HepG2 (cell line): Measurements from ENCODE around the gene PIBF1. TPM values are rescaled to one million over a fixed set of nuclear protein-coding genes. Genes with fewer than 3 reads are reported as not detected.
A peak's percentile ranks its signal among the peaks of the same experiment; 100 is the strongest.

Experiments used
- ATAC-seq: fragments of 200-7000 bp; cut with Tn5 transposase; 3 replicates; pipeline ENCODE4 v1.9.1; 2020; ENCODE audit warnings: mild to moderate bottlenecking, moderate library complexity
- BruUV-seq: library from RNA; stranded (reverse); fragments of 400-500 nt; replicated peaks from 2 replicates; lab custom pipeline; 2021; lab: Mats Ljungman, UMichigan
- CTCF ChIA-PET: fragments of 300-600 bp; formaldehyde crosslinking; extraction: SDS; loops from one replicate; lab custom pipeline; 2021; ENCODE audit warnings: low total read pairs, inconsistent platforms, low intra/inter-chr PET ratio; lab: Yijun Ruan, JAX
- POLR2A ChIA-PET: fragments of 350-600 bp; sonication (Branson Sonifier 250); formaldehyde crosslinking; loops from one replicate; lab custom pipeline; 2020; ENCODE audit warnings: antibody characterized with exemption, inconsistent platforms; lab: Yijun Ruan, JAX
- DNase-seq: peaks from one replicate; pipeline ENCODE4 v3.0.0-alpha.2; 2015; ENCODE audit warnings: low spot score
- FAIRE-seq: peaks from 3 replicates; lab custom pipeline; 2011; peaks lifted over from hg19 to GRCh38; lab: Jason Lieb, UNC
- H2AFZ ChIP-seq: one replicate; pipeline ENCODE4 v1.6.1; 2011; ENCODE audit warnings: low read length, inconsistent platforms
- H3K27ac ChIP-seq: fragments of 300-600 bp; 3 replicates; pipeline ENCODE4 v1.8.0; 2011; ENCODE audit warnings: mixed run types, mild to moderate bottlenecking, mixed read lengths, low read length, inconsistent platforms; ENCODE audit not compliant: insufficient read depth; ENCODE audit errors: extremely low read length
- H3K27me3 ChIP-seq, 2 experiments: fragments of 200-600 bp in 1 of 2; 2 replicates in 1 of 2; 3 replicates in 1 of 2; pipeline versions ENCODE4 v1.6.0 to v1.8.0; 2011; ENCODE audit warnings: low read length in 2 of 2, mild to moderate bottlenecking in 2 of 2, moderate library complexity in 2 of 2, inconsistent platforms in 1 of 2; ENCODE audit not compliant: insufficient read depth in 2 of 2, control insufficient read depth in 1 of 2
- H3K36me3 ChIP-seq, 2 experiments: fragments of 200-600 bp in 1 of 2; replicated peaks in 1 of 2; 2 replicates in 1 of 2; 3 replicates in 1 of 2; pipeline versions ENCODE4 v1.5.1 to v1.8.0; 2011; ENCODE audit warnings: low read length in 2 of 2, inconsistent platforms in 1 of 2; ENCODE audit not compliant: insufficient read depth in 2 of 2, control insufficient read depth in 1 of 2
- H3K4me1 ChIP-seq: 2 replicates; pipeline ENCODE4 v1.5.1; 2012; ENCODE audit warnings: low read length, inconsistent platforms; ENCODE audit not compliant: insufficient read depth
- H3K4me2 ChIP-seq: 2 replicates; pipeline ENCODE4 v1.6.0; 2011; ENCODE audit warnings: low read depth, low read length, inconsistent platforms
- H3K4me3 ChIP-seq, 3 experiments: fragments of 200-600 bp in 1 of 3; sonication (generic), shearing (Covaris generic) in 1 of 3; replicated peaks in 1 of 3; 2 replicates each; pipeline ENCODE4 v1.5.1; 2011 to 2016; ENCODE audit warnings: low read length in 3 of 3, inconsistent platforms in 2 of 3, low read depth in 2 of 3, mild to moderate bottlenecking in 2 of 3, control low read depth in 1 of 3, mixed read lengths in 1 of 3; ENCODE audit not compliant: insufficient read depth in 1 of 3
- H3K79me2 ChIP-seq: one replicate; pipeline ENCODE4 v1.6.1; 2011; ENCODE audit warnings: low read length, inconsistent platforms; ENCODE audit not compliant: insufficient read depth
- H3K9ac ChIP-seq: 2 replicates; pipeline ENCODE4 v1.6.0; 2011; ENCODE audit warnings: mild to moderate bottlenecking, low read depth, low read length, inconsistent platforms; ENCODE audit not compliant: insufficient read depth
- H3K9me3 ChIP-seq: 2 replicates; pipeline ENCODE4 v1.5.1; 2012; ENCODE audit warnings: mild to moderate bottlenecking, low read length
- H4K20me1 ChIP-seq: 2 replicates; pipeline ENCODE4 v1.6.0; 2011; ENCODE audit warnings: inconsistent platforms, mild to moderate bottlenecking, low read length, moderate library complexity; ENCODE audit not compliant: insufficient read depth
- ARID5B ChIP-seq: IDR thresholded peaks from 2 replicates; pipeline ENCODE4 v1.4.0; 2020; ENCODE audit warnings: mild to moderate bottlenecking, missing genetic modification reagents
- BCL6 ChIP-seq: IDR thresholded peaks from 2 replicates; pipeline ENCODE4 v1.6.1; 2016; ENCODE audit warnings: missing genetic modification reagents, missing compliant biosample characterization
- EP300 ChIP-seq, 3 experiments: sonication (generic) in 1 of 3; formaldehyde crosslinking in 1 of 3; IDR thresholded peaks; 2 replicates each; pipeline versions ENCODE4 v1.5.1 to v1.6.1; 2011 to 2020; ENCODE audit warnings: low read depth in 2 of 3, low read length in 2 of 3, borderline replicate concordance in 1 of 3, improper control_type of control experiment in 1 of 3, mild to moderate bottlenecking in 1 of 3, missing genetic modification reagents in 1 of 3, moderate library complexity in 1 of 3
- FOSL2 ChIP-seq: sonication (generic); formaldehyde crosslinking; IDR thresholded peaks from 2 replicates; pipeline ENCODE4 v1.4.0; 2020; ENCODE audit warnings: missing genetic modification reagents
- FOXP1 ChIP-seq, 2 experiments: fragments of 450-650 bp in 1 of 2; IDR thresholded peaks; 2 replicates each; pipeline ENCODE4 v1.6.1; 2017 to 2018; ENCODE audit warnings: antibody characterized with exemption in 1 of 2
- HMG20A ChIP-seq: IDR thresholded peaks from 2 replicates; pipeline ENCODE4 v1.6.1; 2016; ENCODE audit warnings: borderline replicate concordance
- NFIC ChIP-seq: IDR thresholded peaks from 2 replicates; pipeline ENCODE4 v1.6.1; 2012; ENCODE audit warnings: mild to moderate bottlenecking, low read length, inconsistent platforms
- RARA ChIP-seq: IDR thresholded peaks from 2 replicates; pipeline ENCODE4 v1.6.1; 2016; ENCODE audit warnings: missing genetic modification reagents, missing compliant biosample characterization
- SALL1 ChIP-seq: sonication (generic); formaldehyde crosslinking; IDR thresholded peaks from 2 replicates; pipeline ENCODE4 v1.8.0; 2022; ENCODE audit warnings: mild to moderate bottlenecking, missing genetic modification reagents
- SOX5 ChIP-seq: IDR thresholded peaks from 2 replicates; pipeline ENCODE4 v1.6.1; 2016; ENCODE audit warnings: borderline replicate concordance
- ZNF207 ChIP-seq: fragments of 450-650 bp; IDR thresholded peaks from 2 replicates; pipeline ENCODE4 v1.6.1; 2016; ENCODE audit warnings: antibody characterized with exemption, borderline replicate concordance
- ZNF652 ChIP-seq: IDR thresholded peaks from 2 replicates; pipeline ENCODE4 v1.6.1; 2016; ENCODE audit warnings: low read depth, borderline replicate concordance
- ZNF720 ChIP-seq: sonication (generic); formaldehyde crosslinking; IDR thresholded peaks from 2 replicates; pipeline ENCODE4 v1.4.0; 2020; ENCODE audit warnings: missing genetic modification reagents
- WGBS: methylation state at CpG from one replicate; pipeline ENCODE4 v1.1.6; 2017; ENCODE audit warnings: low lambda C conversion rate; 5-methylcytosine and 5-hydroxymethylcytosine counted together
- in situ Hi-C: cut with HindIII; loops from 2 replicates; pipeline ENCODE4 v1.10.0; 2017; ENCODE audit warnings: low pct_unique_long_range_greater_than_20kb; ENCODE audit not compliant: extremely low pct_ligation_motif_present
- intact Hi-C: fragments of 100-400 bp; cut with micrococcal nuclease; formaldehyde crosslinking; loops from one replicate; pipeline ENCODE4 v1.10.0; 2022; ENCODE audit not compliant: unreplicated experiment
- polyA plus RNA-seq, 8 experiments: library from polyadenylated mRNA; depleted of rRNA in 3 of 8; stranded (reverse) in 7 of 8; unstranded in 1 of 8; fragments of >200 nt; fragmentation: Illumina TruSeq in 4 of 8; extraction: Trizol in 4 of 8; gene quantifications; 2 replicates each; pipeline versions ENCODE4 v1.2.1 to v1.2.3, GENCODE V29; 2011 to 2016; ENCODE audit warnings: low read depth in 4 of 8, missing spikeins in 1 of 8, mixed read lengths in 1 of 8; ENCODE audit not compliant: insufficient read depth in 1 of 8
- total RNA-seq, 5 experiments: library from RNA; depleted of rRNA; stranded (reverse); fragments of >200 nt; fragmentation: Illumina TruSeq; extraction: Trizol; gene quantifications; 2 replicates each; pipeline ENCODE4 v1.2.3, GENCODE V29; 2016; ENCODE audit warnings: low read depth in 1 of 5

PIBF1 gene
- total and polyA plus RNA-seq, 2 of the 13 experiments (the other 11 are each of a cell fraction or from before 2014, with no cell fraction given), result 4.2 to 15.8 TPM

- no TSS peak for BruUV-seq
- ChIA-PET CTCF (no interaction called here), POLR2A (no interaction called here)
- H3K27me3 ChIP-seq, result peaks cover 0 to 17% of the 10 kb centered on the region in 2 experiments; a peak in 3 of 5 replicates
- H3K4me1 ChIP-seq, result peaks cover 32% of the 10 kb centered on the region
- H3K4me3 ChIP-seq, result peak overlapping the region in 1 of 3 experiments; percentile 8; a peak in 1 of 6 replicates
- no peak for TF ChIP-seq ZNF720
- peak; percentile 34; the same call in 1 of the 2 replicates for TF ChIP-seq SOX5 (CRISPR knock-in tag)
- 0 out of 2 replicates have a peak, but pooled peaks have one; percentile 19 for TF ChIP-seq BCL6 (CRISPR knock-in tag)
- peak; percentile 21; the same call in 1 of the 2 replicates for TF ChIP-seq FOSL2 (CRISPR knock-in tag)
- TF ChIP-seq SALL1 (CRISPR knock-in tag), result no peak
- peak; percentile 52; the same call in 1 of the 2 replicates for TF ChIP-seq NFIC
- no peak for TF ChIP-seq FOXP1 (IDR thresholded peaks at IDR 0.05)
- TF ChIP-seq FOXP1 (CRISPR knock-in tag; IDR thresholded peaks at IDR 0.05), result 0 out of 2 replicates have a peak, but pooled peaks have one; percentile 17
- peak; percentile 42; the same call in 1 of the 2 replicates for TF ChIP-seq HMG20A (CRISPR knock-in tag)
- 0 out of 2 replicates have a peak, but pooled peaks have one; percentile 7 for TF ChIP-seq RARA (CRISPR knock-in tag)
- peak; percentile 37; the same call in 1 of the 2 replicates for TF ChIP-seq ARID5B (CRISPR knock-in tag)
- TF ChIP-seq ZNF652 (CRISPR knock-in tag), result peak; percentile 89; the same call in 1 of the 2 replicates
- TF ChIP-seq ZNF207, result no peak
- peak in 1 of 2 experiments; percentile 10; a peak in 1 of 4 replicates for TF ChIP-seq EP300 (IDR thresholded peaks at IDR 0.05; ENCODE audit: low read depth in 2 of 2, low read length in 2 of 2)
- no peak for TF ChIP-seq EP300 (CRISPR knock-in tag; IDR thresholded peaks at IDR 0.05; ENCODE audit: borderline replicate concordance)
- H2AFZ ChIP-seq, result no peak overlapping the region
- intact Hi-C loops, result loop anchor here (5.0 kb wide), 1 partner anchor 361 kb away; no protein-coding TSS in a partner anchor
- in situ Hi-C loops, result loop anchor here (25.0 kb wide), 1 partner anchor 356 kb away; no protein-coding TSS in a partner anchor
- no peaks in the 10 kb centered on the region for H4K20me1 ChIP-seq
- no peak overlapping the region for H3K4me2 ChIP-seq
- no peak overlapping the region for H3K27ac ChIP-seq
- no peak for FAIRE-seq
- no peak for ATAC-seq
- peaks cover 2% of the 10 kb centered on the region for H3K79me2 ChIP-seq
- no peaks in the 10 kb centered on the region for H3K36me3 ChIP-seq
- peak; percentile 70 for DNase-seq
- WGBS, result 9% methylated on average over 8 of the region's 8 CpGs
- H3K9me3 ChIP-seq, result no peaks in the 10 kb centered on the region
- no peak overlapping the region for H3K9ac ChIP-seq
Observed at GRCh38 chr13:73055813-73056564, 274.1 kb downstream of the PIBF1 start.
